BJ (cell line): ENCODE measurements around the gene OSTM1. TPM values are rescaled to one million over a fixed set of nuclear protein-coding genes. Genes with fewer than 3 reads are reported as not detected.

ENCODE experiments used
- CTCF ChIA-PET: fragments of 350-600 bp; formaldehyde crosslinking; extraction: SDS; loops from one replicate; lab custom pipeline; 2021; ENCODE audit warnings: antibody characterized with exemption, inconsistent platforms; lab: Yijun Ruan, JAX
- POLR2A ChIA-PET: fragments of 300-600 bp; sonication (Branson Sonifier 250); formaldehyde crosslinking; extraction: SDS; loops from one replicate; lab custom pipeline; 2021; ENCODE audit warnings: antibody characterized with exemption; lab: Charles Lee
- DNase-seq: peaks from one replicate; pipeline ENCODE4 v3.0.0-alpha.2; 2011; ENCODE audit warnings: low read depth
- H3K27me3 ChIP-seq: 2 replicates; pipeline ENCODE4 v1.6.0; 2011; ENCODE audit warnings: low read length; ENCODE audit not compliant: control insufficient read depth, insufficient read depth
- H3K36me3 ChIP-seq: 2 replicates; pipeline ENCODE4 v1.5.1; 2011; ENCODE audit warnings: low read length; ENCODE audit not compliant: control insufficient read depth, insufficient read depth
- H3K4me3 ChIP-seq: 2 replicates; pipeline ENCODE4 v1.5.1; 2011; ENCODE audit warnings: low read depth, mild to moderate bottlenecking, control low read depth, low read length
- polyA plus RNA-seq: library from polyadenylated mRNA; depleted of rRNA; stranded (reverse); fragments of >200 nt; gene quantifications from 2 replicates; pipeline ENCODE4 v1.2.3, GENCODE V29; 2011
- TF ChIP-seq, protein P1 (sequence below): IDR thresholded peaks from 2 replicates; pipeline ENCODE4 v1.5.1; 2011; ENCODE audit warnings: low read depth, mild to moderate bottlenecking, control low read depth, inconsistent platforms, low read length, moderate library complexity; ENCODE audit not compliant: insufficient read depth

OSTM1 gene
- polyA plus RNA-seq, 1 experiment, result 20.1 TPM

DNA sequence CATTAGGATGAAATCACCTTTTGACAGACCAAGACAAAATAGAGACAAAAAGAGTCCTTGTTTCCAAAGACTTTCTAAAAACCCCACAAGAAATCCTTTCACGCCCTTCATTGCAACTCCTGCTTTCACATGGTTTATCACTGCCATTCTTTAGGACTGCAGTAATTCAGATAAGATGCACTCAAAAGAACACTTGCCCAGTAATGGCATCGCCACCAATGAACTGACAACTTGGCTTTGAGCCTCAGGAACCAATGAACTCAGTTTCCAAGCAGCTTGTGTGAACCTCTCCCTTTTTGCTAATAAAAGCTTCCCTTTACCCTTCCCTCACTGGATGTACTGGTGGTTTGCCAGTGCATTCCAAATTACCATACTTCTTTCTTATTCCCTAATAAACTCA, 21.8 kb downstream of the OSTM1 start:
- TF ChIP-seq, protein P1, sequence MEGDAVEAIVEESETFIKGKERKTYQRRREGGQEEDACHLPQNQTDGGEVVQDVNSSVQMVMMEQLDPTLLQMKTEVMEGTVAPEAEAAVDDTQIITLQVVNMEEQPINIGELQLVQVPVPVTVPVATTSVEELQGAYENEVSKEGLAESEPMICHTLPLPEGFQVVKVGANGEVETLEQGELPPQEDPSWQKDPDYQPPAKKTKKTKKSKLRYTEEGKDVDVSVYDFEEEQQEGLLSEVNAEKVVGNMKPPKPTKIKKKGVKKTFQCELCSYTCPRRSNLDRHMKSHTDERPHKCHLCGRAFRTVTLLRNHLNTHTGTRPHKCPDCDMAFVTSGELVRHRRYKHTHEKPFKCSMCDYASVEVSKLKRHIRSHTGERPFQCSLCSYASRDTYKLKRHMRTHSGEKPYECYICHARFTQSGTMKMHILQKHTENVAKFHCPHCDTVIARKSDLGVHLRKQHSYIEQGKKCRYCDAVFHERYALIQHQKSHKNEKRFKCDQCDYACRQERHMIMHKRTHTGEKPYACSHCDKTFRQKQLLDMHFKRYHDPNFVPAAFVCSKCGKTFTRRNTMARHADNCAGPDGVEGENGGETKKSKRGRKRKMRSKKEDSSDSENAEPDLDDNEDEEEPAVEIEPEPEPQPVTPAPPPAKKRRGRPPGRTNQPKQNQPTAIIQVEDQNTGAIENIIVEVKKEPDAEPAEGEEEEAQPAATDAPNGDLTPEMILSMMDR, result no peak
- ChIA-PET POLR2A (no interaction called here), CTCF (no interaction called here)
- no peak overlapping the region for H3K4me3 ChIP-seq
- 0 out of 2 replicates have a peak, but pooled peaks cover 1% of the 10 kb centered on the region for H3K36me3 ChIP-seq
- no peaks in the 10 kb centered on the region for H3K27me3 ChIP-seq
- no peak for DNase-seq

GRCh38 chr6:108051481-108051880, 23.1 kb downstream of the OSTM1 start:
- ChIA-PET POLR2A (no interaction called here), CTCF (interaction anchor here (0.8 to 7.4 kb wide), 4 partner anchors 9 to 76 kb away, joined by 3 to 52 read pairs (median 6); no protein-coding TSS in a partner anchor)
- DNase-seq, result no peak
- 0 out of 2 replicates have a peak, but pooled peaks cover 1% of the 10 kb centered on the region for H3K36me3 ChIP-seq
- no peaks in the 10 kb centered on the region for H3K27me3 ChIP-seq
- TF ChIP-seq, protein P1, result no peak
- no peak overlapping the region for H3K4me3 ChIP-seq

DNA sequence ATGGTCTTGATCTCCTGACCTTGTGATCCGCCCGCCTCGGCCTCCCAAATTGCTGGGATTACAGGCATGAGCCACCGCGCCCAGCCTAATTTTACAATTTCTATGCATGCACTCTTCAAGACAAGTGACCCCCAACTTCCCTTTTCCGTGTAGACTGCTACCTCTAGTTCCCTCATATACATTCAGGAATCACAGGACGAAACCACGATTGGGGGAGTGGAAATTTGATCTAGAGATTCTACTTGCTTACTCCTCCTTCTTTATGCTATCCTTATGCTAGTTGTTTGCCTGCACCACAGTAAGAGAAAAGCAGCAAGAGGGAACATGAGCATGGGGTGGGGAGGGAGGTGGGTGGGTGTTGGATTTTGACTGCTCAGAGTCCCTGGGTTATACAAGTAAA, 34.9 kb downstream of the OSTM1 start:
- Histone ChIP-seq H3K27me3 (no peaks in the 10 kb centered on the region), H3K4me3 (no peak overlapping the region), H3K36me3 (peaks cover 1% of the 10 kb centered on the region; the same call in 1 of the 2 replicates)
- POLR2A ChIA-PET, result no interaction called here
- CTCF ChIA-PET, result interaction anchor here (1.2 kb wide), 2 partner anchors 9 to 10 kb away, joined by 3 read pairs; no protein-coding TSS in a partner anchor
- TF ChIP-seq, protein P1, result no peak
- DNase-seq, result no peak

DNA sequence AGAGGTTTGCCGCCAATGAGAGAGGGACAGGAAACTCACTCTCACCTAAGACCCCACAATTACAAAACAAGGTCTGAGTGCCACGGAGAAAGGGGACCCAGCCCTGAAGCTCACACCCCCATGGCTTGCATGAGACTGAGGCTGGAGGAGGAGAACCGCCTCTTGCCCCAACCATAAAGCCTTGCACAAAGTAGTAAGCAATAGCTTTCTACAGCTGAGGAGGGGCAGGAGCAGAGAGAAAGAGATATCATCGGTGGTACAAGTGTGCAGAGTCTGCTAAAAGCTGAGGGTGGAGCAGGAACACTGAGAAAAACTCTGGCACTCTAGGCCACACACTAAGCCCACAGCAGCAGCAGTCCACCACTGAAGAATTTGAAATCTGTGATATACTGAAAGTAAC, 37.7 kb downstream of the OSTM1 start:
- POLR2A ChIA-PET, result no interaction called here
- CTCF ChIA-PET, result interaction anchor here (0.6 to 2.5 kb wide), 2 partner anchors 13 to 19 kb away, joined by 3 to 8 read pairs; no protein-coding TSS in a partner anchor
- Histone ChIP-seq H3K36me3 (no peaks in the 10 kb centered on the region; the same call in 1 of the 2 replicates), H3K27me3 (no peaks in the 10 kb centered on the region), H3K4me3 (no peak overlapping the region)
- TF ChIP-seq, protein P1, result no peak
- no peak for DNase-seq

DNA sequence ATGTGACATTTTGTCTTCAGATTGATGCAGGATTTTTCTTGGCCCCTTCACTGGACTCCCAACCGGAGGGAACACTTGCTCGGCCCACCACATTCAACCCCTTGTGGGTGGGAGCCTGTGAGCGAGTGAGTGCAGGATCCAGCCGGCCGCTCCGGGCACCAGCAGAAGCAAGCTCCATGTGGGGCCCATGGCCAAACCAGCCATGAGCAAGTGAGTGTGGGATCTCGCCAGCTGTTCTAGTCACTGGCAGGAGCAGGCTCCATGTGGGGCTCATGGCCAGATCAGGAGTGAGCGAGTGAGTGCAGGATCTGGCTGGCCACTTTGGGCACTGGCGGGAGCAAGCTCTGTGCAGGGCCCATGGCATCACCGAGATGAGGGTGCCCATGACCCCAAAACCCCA, 42.6 kb downstream of the OSTM1 start:
- Histone ChIP-seq H3K4me3 (no peak overlapping the region), H3K36me3 (no peaks in the 10 kb centered on the region; the same call in 1 of the 2 replicates), H3K27me3 (no peaks in the 10 kb centered on the region)
- CTCF ChIA-PET, result no interaction called here
- POLR2A ChIA-PET, result no interaction called here
- DNase-seq, result no peak
- TF ChIP-seq, protein P1, result no peak
